Right lobe of liver (tissue), 6 donors: Measurements from ENCODE around the gene RASIP1. TPM values are rescaled to one million over a fixed set of nuclear protein-coding genes. Genes with fewer than 3 reads are reported as not detected.
"Not testable (repeated sequence)": the region's sequence is repeated elsewhere in the genome, so short reads cannot be mapped to it uniquely, and the experiment has no call there.

ENCODE experiments used
- ATAC-seq, 4 donors: fragments of 200-7000 bp; cut with Tn5 transposase; one replicate each; pipeline ENCODE4 v1.9.1; 2020; ENCODE audit warnings: mild to moderate bottlenecking in 4 of 4, moderate library complexity in 4 of 4
- DNase-seq, 3 donors: peaks; one replicate each; pipeline ENCODE4 v3.0.0-alpha.2; 2020
- H3K27ac ChIP-seq, 3 donors: fragments of 200-600 bp; one replicate each; pipeline ENCODE4 v1.8.0; 2022
- H3K27me3 ChIP-seq, 2 donors: fragments of 200-600 bp; one replicate each; pipeline ENCODE4 v1.8.0; 2022
- H3K36me3 ChIP-seq, 4 donors: fragments of 200-600 bp; sonication (generic) in 1 of 4; one replicate each; pipeline versions ENCODE4 v1.5.1 to v1.8.0; 2017 to 2022; ENCODE audit warnings: control low read depth in 1 of 4
- H3K4me1 ChIP-seq, 4 donors: fragments of 200-600 bp; sonication (generic) in 1 of 4; one replicate each; pipeline versions ENCODE4 v1.5.1 to v1.8.0; 2017 to 2022; ENCODE audit warnings: control low read depth in 1 of 4
- H3K4me3 ChIP-seq, 3 donors: fragments of 200-600 bp; one replicate each; pipeline ENCODE4 v1.8.0; 2022
- H3K9me3 ChIP-seq, 4 donors: fragments of 200-600 bp; sonication (generic) in 1 of 4; one replicate each; pipeline versions ENCODE4 v1.5.1 to v1.8.0; 2017 to 2022; ENCODE audit warnings: control low read depth in 1 of 4
- POLR2A ChIP-seq: fragments of 450-650 bp; IDR thresholded peaks from one replicate; pipeline ENCODE4 v1.6.1; 2017; ENCODE audit warnings: antibody characterized with exemption, mild to moderate bottlenecking
- WGBS: methylation state at CpG from one replicate; pipeline ENCODE4 v1.1.6; 2018; ENCODE audit warnings: low coverage, low lambda C conversion rate; ENCODE audit not compliant: insufficient coverage; ENCODE audit errors: missing lambda C conversion rate; 5-methylcytosine and 5-hydroxymethylcytosine counted together
- intact Hi-C, 2 donors: fragments of 100-400 bp; cut with DNase I; formaldehyde crosslinking; loops; one replicate each; pipeline versions ENCODE4 v1.11.2 to v1.14.1; 2022
- total RNA-seq, 6 experiments: library from RNA; depleted of rRNA in 2 of 6; stranded (reverse); fragments of >200 nt in 2 of 6; fragmentation: NEBNext Ultra II Directional in 3 of 6; extraction: Animal tissue kit (Norgen Biotek cat#: 25700) in 3 of 6; gene quantifications; one replicate each; pipeline versions ENCODE4 v1.1.0 to v1.2.4, GENCODE V29; 2016 to 2023
- TF ChIP-seq, protein P1 (sequence below), 4 donors: fragments of 200-600 bp in 3 of 4; fragments of 450-650 bp in 1 of 4; IDR thresholded peaks; one replicate each; pipeline versions ENCODE4 v1.5.1 to v1.8.0; 2016 to 2022; ENCODE audit warnings: antibody characterized with exemption in 4 of 4, mild to moderate bottlenecking in 2 of 4
- donor health status: DM: no; HTN: yes; CAD: no.
- donor health status: DM: no; HTN: no; CAD: no.
- donor health status: DM: no; HTN: no; CAD: no.
- donor health status: DM: no; HTN: yes; CAD: no.
- donor health status: DM: no; HTN: yes; CAD: no.

RASIP1 gene
- total RNA-seq, 6 experiments from 2014 or later: 2.7 to 6.7 (median 4.9) TPM

DNA sequence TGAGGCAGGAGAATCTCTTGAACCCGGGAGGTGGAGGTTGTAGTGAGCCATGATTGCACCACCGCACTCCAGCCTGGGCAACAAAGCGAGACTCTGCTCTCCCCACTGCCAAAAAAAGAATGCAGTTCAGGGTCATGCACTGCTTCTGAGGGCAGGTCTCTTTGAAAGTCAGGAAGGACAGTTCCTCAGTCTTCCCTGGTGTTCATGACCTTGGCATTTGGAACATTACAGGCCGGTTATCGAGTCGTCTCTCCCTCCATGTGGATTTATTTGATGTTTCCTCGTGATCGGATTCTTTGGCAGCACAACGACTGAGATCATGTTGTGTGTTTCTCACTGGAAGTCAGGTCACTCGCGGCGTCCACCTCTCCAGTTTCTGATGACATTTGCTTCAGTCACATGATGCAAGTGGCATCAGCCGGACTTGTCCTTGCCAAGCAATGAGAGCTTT is 32.1 kb upstream of the RASIP1 start:
- DNase-seq (peak; percentile 81 to 95 (median 92)), ATAC-seq (peak; percentile 66 to 84 (median 76))
- H3K27me3 ChIP-seq: no peaks in the 10 kb centered on the region
- H3K4me3 ChIP-seq: no peak overlapping the region
- intact Hi-C loops: no loop called here
- TF ChIP-seq POLR2A: no peak
- TF ChIP-seq, protein P1, sequence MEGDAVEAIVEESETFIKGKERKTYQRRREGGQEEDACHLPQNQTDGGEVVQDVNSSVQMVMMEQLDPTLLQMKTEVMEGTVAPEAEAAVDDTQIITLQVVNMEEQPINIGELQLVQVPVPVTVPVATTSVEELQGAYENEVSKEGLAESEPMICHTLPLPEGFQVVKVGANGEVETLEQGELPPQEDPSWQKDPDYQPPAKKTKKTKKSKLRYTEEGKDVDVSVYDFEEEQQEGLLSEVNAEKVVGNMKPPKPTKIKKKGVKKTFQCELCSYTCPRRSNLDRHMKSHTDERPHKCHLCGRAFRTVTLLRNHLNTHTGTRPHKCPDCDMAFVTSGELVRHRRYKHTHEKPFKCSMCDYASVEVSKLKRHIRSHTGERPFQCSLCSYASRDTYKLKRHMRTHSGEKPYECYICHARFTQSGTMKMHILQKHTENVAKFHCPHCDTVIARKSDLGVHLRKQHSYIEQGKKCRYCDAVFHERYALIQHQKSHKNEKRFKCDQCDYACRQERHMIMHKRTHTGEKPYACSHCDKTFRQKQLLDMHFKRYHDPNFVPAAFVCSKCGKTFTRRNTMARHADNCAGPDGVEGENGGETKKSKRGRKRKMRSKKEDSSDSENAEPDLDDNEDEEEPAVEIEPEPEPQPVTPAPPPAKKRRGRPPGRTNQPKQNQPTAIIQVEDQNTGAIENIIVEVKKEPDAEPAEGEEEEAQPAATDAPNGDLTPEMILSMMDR (IDR thresholded peaks at IDR 0.05): no peak
- peaks cover 0 to 56% (median 26%) of the 10 kb centered on the region in 4 donors for H3K4me1 ChIP-seq
- no peaks in the 10 kb centered on the region for H3K9me3 ChIP-seq
- H3K36me3 ChIP-seq: no peaks in the 10 kb centered on the region
- H3K27ac ChIP-seq: peak overlapping the region; percentile 91 to 96 (median 96)
- 32% methylated on average over 13 of the region's 13 CpGs for WGBS

DNA sequence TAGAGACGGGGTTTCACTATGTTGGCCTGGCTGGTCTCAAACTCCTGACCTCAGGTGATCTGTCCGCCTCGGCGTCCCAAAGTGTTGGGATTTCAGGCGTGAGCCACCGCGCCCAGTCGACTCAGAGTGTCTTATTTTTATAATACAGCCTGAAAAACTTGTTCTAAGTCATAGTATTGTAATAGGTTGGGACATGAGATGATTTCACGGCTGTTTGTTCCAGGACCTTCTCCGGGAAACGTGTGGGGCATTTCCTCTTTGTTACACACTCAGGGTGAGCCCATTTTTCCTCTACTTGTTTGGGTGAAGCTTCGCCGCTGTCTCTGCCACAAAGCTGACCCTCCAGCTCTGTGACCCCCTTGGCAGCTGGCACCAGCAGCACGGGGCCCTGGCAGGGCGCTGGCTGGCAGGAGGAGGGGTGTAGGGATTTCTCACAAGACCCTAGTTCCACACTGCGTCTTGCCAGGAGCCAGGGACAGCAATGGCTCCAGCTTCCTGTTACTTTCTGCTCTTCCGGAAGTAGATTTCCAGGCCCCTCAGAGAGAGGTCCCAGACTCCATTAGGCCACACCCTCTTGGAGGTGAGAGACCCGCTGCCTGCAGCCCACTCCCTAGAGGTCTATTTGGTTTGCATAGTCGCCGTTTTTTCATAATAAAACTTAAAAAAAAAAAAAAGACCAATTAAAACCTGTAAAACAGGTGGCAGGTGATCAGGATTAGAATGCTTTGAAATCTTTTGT is 30.5 kb upstream of the RASIP1 start:
- ATAC-seq: peak in 1 of 4 donors; percentile 5
- Histone ChIP-seq H3K27me3 (no peaks in the 10 kb centered on the region), H3K36me3 (no peaks in the 10 kb centered on the region), H3K9me3 (no peaks in the 10 kb centered on the region), H3K4me1 (peaks cover 0 to 63% (median 30%) of the 10 kb centered on the region in 4 donors), H3K4me3 (no peak overlapping the region), H3K27ac (peak overlapping the region; percentile 91 to 96 (median 96))
- intact Hi-C loops: no loop called here
- no peak for TF ChIP-seq POLR2A
- TF ChIP-seq, protein P1 (IDR thresholded peaks at IDR 0.05): no peak
- 62% methylated on average over 15 of the region's 20 CpGs for WGBS
- no peak for DNase-seq

DNA sequence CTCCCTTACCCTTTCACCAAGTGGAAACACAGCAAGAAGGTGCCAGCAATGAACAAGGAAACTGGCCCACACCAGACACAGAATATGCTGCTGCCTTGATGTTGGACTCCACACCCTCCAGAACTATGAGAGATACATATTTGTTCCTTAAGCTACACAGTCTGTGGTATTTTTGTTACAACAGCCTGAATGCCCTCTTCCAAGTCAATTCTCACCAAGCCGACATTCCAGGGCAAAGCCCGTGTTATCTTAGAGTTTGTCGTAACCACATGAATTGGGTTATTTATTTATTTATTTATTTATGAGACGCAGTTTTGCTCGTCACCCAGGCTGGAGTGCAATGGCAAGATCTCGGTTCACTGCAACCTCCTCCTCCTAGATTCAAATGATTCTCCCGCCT is 29.9 kb upstream of the RASIP1 start:
- no peaks in the 10 kb centered on the region for H3K27me3 ChIP-seq
- H3K36me3 ChIP-seq: no peaks in the 10 kb centered on the region
- intact Hi-C loops: no loop called here
- H3K9me3 ChIP-seq: no peaks in the 10 kb centered on the region
- no peak for DNase-seq
- TF ChIP-seq, protein P1 (IDR thresholded peaks at IDR 0.05): no peak
- no peak for TF ChIP-seq POLR2A
- WGBS: 36% methylated on average over 7 of the region's 7 CpGs
- H3K4me1 ChIP-seq: peaks cover 0 to 69% (median 33%) of the 10 kb centered on the region in 4 donors
- ATAC-seq: peak in 1 of 4 donors; percentile 2
- H3K27ac ChIP-seq: peak overlapping the region; percentile 91 to 96 (median 96)
- no peak overlapping the region for H3K4me3 ChIP-seq

DNA sequence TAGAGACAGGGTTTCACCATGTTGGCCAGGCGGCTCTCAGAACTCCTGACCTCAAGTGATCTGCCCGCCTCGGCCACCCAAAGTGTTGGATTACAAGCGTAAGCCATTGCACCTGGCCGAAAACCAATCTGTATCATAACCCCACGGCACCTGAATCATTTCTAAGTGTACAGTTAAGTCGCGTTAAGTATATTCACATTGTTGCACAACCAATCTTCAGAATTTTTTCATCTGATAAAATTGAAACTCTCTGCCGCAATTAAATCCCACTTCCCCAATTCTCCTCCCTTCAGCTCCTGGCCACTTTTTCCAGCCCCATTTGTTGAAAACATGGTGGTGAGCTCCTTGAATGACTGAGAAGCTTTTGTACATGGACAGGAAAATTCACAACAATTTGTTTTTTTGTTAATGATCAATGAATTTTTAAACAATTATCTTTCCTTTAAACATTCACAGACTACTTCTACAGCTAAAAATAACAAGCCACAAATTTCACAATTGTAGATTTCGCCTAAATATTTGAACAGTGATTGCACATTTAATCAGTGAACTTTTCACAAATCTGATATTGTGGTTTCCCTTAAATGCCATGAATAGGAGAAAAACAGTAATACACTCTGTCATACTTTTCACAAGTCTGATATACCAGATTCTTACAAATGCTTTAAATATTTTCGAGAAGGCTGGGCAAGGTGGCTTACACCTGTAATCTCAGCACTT is 28.7 kb upstream of the RASIP1 start:
- no peak for DNase-seq
- H3K9me3 ChIP-seq: no peaks in the 10 kb centered on the region
- peaks cover 0 to 72% (median 34%) of the 10 kb centered on the region in 4 donors for H3K4me1 ChIP-seq
- no peaks in the 10 kb centered on the region for H3K27me3 ChIP-seq
- 14% methylated on average over 6 of the region's 11 CpGs for WGBS
- H3K27ac ChIP-seq: peak overlapping the region; percentile 91 to 96 (median 96)
- no peaks in the 10 kb centered on the region for H3K36me3 ChIP-seq
- TF ChIP-seq POLR2A: peak; percentile 37
- TF ChIP-seq, protein P1 (IDR thresholded peaks at IDR 0.05): no peak
- peak; percentile 17 to 43 (median 28) for ATAC-seq
- intact Hi-C loops: loop anchor here in 1 of 2 donors (10.0 kb wide), 1 partner anchor 94 kb away; the partner anchor contains the start of gene NTN5
- H3K4me3 ChIP-seq: peak overlapping the region in 1 of 3 donors; percentile 17

DNA sequence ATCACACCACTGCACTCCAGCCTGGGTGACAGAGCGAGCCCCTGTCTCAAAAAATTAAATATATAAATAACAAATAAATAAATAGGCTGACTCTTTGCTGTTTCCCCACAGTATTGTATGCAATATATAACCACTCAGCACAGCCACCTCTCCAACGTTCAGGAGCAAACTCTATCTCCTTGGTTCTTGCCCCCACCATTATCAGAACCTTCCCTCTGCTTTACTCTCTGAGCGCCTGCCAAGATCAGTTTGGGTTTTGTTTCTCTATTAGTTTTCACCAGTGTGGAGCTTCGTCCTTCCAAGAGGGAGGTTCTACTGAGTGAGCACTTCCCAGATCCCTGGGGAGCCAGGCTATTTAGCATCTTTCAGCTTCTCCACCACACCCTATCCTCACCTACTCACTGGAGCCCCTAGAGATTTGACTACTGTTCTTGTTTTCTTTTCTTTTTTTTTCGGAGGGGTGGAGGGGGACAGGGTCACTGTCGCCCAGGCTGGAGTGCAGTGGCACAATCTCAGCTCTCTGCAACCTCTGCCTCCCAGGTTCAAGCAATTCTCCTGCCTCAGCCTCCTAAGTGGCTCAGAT is 27.9 kb upstream of the RASIP1 start:
- not testable (repeated sequence) for H3K9me3 ChIP-seq, DNase-seq, H3K36me3 ChIP-seq, H3K27me3 ChIP-seq
- ATAC-seq: peak; percentile 5 to 36 (median 17)
- Histone ChIP-seq H3K4me3 (peak overlapping the region in 1 of 3 donors; percentile 17), H3K27ac (peak overlapping the region; percentile 91 to 96 (median 96)), H3K4me1 (peaks cover 0 to 67% (median 33%) of the 10 kb centered on the region in 4 donors)
- intact Hi-C loops: loop anchor here in 1 of 2 donors (10.0 kb wide), 1 partner anchor 93 kb away; the partner anchor contains the start of gene NTN5
- WGBS: 31% methylated on average over 6 of the region's 6 CpGs

DNA sequence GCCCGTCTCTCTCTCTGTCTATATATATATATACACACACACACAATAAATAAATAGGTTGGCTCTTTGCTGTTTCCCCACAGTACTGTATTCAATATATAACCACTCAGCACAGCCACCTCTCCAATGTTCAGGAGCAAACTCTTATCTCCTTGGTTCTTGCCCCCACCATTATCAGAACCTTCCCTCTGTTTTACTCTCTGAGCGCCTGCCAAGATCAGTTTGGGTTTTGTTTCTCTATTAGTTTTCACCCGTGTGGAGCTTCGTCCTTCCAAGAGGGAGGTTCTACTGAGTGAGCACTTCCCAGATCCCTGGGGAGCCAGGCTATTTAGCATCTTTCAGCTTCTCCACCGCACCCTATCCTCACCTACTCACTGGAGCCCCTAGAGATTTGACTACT is 25.4 kb upstream of the RASIP1 start:
- peaks cover 0 to 46% (median 23%) of the 10 kb centered on the region in 4 donors for H3K4me1 ChIP-seq
- ATAC-seq: peak; percentile 2 to 44 (median 28)
- not testable (repeated sequence) for H3K4me3 ChIP-seq, H3K9me3 ChIP-seq, H3K36me3 ChIP-seq, DNase-seq, H3K27me3 ChIP-seq
- peak overlapping the region in 1 of 3 donors; percentile 8 for H3K27ac ChIP-seq
- intact Hi-C loops: loop anchor here in 1 of 2 donors (10.0 kb wide), 1 partner anchor 91 kb away; the partner anchor contains the start of gene NTN5
- WGBS: 29% methylated on average over 4 of the region's 5 CpGs
